SW480 (cell line): ENCODE results near the gene RNGTT.
"Not testable (repeated sequence)": the region's sequence is repeated elsewhere in the genome, so short reads cannot be mapped to it uniquely, and the experiment has no call there.

Experiments used
- DNase-seq: peaks from one replicate; pipeline ENCODE4 v3.0.0-alpha.2; 2016; ENCODE audit warnings: low spot score

The RNGTT gene

DNA sequence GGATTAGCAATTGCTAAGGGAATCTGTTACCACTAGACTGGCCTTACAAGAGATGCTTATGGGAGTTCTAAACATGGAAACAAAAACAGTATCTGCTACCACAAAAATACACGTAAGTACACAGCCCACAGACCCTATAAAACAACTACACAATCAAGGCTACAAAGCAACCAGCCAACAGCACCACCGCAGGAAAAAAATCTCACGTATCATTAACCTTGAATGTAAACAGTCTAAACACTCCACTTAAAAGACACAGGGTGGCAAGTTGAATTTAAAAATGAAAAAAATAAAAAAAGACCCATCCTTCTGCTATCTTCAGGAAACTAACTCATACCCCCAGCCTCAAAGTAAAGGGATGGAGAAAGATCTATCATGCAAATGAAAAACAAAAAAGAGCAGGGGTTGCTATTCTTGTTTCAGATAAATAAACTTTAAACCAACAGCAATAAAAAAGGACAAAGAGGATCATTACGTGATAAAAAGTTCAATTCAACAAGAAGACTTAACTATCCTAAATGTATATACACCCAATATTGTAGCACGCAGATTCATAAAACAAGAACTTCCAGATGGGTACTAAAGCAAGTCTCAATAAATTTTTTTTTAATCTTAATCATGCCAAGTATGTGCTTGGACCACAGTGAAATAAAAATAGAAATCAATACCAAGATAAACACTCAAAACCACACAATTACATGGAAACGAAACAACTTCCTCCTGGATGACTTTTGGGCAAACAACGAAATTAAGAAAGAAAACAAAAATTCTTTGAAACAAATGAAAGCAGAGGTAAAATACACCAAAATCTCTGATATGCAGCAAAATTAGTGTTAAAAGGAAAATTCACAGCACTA, 52.3 kb downstream of the RNGTT start:
- DNase-seq, result no peak

DNA sequence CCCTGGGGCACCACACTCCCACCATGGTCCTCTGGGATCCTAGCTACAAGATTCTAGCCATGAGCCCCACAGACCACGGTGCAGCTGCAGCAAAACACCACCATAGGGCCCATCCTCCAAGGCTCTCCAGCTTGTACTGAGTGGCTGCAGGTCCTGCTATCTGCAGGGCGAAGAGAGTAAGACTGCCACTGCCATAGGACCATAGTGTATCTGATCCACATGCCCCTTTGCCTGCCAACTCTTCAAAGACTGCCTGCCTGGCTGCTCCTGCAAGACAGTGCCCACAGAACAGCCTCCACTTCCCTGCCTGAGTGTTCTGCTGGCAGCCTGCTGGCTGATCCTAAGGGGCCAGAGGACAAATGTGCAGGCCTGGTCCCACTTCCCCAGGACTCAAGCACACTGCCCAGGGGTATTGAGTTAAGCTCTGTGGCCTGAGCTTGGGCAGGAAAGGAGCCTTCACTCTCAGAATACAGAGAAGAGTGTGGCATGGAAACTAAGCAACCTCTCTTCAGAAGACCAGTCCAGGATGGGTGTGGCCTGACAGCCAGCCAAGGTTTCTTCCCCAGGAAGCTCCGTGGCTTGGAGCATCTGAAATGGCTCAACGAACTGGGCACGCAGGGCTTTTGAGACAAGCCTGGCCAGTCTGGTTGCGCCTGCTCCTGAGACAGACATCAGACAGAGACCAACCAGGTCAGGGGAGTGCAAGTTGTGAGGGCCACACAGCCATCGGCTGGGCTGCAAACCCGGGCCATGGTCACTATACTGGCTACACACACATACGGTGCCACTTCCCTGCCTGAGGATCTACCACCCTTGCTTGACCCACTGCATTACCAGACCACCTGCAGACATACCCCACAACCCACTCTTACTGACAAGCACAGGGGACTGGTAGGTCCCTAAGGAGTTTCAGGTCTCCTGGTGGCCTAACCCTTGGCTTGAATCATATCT, 54.5 kb downstream of the RNGTT start:
- DNase-seq, result no peak

DNA sequence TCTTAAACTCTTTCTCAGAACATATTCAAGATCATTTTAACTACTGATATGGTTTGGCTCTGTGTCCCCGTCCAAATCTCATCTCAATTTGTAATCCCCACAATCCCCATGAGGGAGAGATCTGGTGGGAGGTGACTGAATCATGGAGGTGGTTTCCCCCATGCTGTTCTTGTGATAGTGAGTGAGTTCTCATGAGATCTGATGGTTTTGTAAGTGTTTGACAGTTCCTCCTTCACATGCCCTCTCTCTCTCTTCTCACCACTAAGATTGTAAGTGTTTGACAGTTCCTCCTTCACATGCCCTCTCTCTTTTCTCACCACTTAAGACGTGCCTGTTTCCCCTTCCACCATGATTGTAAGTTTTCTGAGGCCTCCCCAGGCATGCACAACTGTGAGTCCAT, 56.3 kb downstream of the RNGTT start:
- DNase-seq, result not testable (repeated sequence)

DNA sequence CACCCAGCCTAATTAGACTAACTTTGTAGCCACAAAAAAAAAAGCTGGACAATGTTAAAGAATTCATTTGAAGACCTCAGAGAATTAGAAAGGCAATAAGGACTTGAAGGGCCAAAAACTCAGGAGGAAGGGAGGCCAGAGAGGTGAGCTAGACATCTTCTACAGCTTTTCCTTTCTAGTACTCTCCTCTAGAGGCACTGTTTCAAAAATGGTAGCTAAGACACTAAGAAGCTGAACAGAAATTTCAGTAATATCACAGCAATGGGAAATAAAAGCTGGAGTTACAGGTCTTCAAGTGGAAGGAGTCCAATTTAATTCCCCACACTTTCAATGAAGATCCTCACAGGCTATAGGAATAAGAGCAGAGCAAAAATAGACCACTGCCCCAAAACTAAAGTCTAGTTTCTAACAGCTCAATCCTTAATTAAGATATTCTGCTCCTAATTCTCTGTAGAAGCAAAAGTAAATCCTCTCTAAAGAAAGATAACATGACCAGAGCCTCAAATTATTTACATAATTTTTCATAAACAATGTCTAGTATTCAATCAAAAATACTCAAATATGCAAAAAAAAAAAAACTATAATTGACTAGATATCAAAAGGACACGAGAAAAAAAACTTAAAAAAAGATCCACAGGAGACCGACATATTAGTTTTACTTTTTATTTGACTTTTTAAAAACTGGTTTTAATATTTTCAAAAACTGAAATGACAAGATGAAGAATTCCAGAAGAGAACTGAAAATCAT, 63.7 kb downstream of the RNGTT start:
- no peak for DNase-seq

DNA sequence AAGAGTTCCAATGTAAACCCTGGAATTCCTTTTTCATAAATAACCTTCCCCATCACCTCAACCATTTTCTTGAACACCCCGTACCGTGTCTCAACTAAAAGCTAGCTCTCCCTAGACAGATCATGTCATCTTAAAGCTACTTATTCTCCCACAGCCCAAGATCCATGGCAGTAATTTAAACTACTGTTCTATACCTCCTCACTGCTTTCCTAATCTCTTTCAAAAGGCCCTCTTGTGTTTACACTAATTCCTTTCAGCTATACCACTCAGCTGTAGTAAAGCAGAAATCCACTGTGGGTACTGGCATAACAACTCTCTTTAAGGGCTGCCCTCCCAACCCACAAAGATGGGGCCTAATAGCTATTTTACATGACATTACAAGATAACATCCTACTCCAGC, 67.5 kb downstream of the RNGTT start:
- DNase-seq, result no peak

DNA sequence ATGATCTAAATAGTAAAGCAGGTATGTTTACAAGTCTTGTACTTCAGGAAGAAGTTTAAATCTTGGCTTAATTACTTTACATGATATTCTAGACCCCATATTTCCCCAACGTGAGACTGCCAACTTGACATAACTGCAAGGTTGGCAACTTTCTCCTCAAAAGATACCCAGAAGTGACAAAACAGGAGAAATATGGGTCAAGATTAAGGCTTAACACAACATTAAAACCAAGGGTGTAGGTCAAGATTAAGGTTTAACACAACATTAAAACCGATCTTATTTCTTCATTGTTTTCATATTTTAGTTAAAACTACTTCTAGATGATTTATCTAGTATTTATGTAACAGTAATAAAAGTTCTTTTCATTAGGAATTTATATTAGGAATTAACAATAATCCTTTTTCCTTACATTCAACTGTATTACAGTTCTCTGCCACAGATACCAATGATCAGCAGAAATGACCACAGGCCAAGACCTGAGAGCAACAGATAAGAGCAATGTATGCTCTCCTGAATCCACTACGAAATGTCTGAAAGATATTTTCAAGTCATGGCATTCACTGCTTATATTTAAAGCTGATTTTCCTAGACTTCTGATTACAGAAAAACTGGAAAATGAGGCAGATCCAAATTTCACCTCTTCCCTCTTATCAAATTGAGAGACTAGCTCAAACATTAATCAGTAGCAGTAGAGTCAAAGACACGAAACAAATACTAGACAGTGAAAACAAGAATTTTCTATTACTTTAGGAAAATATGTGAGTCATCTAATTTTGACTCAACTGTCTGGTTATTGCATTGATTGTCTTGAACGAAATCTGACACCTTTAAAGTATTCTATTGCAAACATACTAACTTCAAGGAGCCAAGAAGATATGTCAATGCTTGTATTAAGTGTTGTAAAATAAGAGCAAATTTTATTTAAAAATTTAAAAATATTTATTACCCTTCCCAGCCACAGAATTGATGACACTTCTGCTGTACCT, 72.3 kb downstream of the RNGTT start:
- DNase-seq, result no peak

DNA sequence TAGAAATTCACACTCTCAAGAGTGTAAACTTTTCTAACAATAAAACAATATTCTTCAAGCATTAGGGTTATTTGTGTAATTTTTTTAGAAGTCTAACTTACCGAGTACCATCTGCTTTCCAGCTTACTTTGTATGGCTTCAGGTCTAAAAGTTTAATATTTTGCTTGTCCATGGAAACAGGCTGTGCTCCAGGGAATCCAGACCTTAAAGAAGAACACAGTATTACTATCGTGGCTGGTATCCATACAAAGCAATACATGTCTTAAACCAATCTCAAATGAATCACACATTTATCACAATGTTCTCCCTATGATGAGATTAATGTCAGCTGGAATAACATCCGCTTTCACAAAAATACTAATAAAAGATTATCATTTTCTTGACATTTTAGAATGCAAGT, 73.0 kb downstream of the RNGTT start:
- no peak for DNase-seq

DNA sequence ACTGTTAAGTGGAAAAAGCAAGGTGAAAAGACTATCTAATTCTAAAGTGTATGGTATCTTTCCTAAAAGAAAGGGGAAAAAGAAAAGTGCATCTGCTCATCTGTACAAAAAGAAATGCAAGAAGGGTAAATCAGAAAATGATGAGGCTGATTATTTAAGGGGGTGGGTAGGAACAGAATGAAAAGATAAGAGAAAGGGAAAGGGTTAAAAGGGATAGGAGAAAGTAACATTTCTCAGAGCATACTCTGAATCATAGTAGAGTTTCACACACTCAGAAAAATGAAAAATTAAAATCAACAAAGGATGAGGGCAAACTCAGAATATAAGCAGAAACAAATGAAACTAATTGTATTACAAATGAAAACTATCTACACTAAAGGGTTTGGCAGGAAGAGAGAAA, 79.1 kb downstream of the RNGTT start:
- DNase-seq, result no peak

DNA sequence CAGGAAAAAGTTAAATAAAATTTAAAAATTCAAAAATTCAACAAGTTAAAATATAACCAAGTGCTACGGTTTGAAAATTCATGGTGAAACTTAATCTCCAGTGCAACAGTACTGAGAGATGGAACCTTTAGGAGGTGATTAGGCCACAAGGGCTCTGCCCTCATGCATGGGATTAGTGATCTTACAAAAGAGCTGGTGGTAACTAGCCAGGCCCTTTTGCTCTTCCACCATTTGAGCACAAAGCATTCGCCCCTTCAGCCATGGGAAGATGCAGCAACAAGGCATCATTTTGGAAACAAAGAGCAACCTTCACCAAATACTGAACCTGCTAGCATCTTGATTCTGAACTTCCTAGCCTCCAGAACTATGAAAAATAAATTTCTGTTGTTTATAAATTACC, 80.9 kb downstream of the RNGTT start:
- no peak for DNase-seq

DNA sequence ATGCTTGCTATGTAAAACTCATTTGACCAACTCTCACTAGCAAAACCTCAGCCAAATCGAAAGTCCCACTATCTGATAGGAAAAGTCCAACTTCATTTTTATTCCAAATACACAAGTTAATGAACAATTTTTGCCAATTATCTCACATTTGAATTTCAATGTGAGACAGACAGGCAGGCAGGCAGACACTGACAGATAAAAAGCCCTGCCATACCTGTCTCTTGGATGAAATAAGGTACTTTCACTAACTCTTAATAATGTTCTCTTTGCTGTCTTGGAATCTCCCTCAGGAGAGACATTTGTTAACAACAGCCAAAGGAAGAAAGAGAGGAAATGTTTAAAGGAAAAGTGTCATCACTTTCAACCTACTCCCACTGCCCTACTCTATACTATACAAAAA, 82.0 kb downstream of the RNGTT start:
- DNase-seq, result no peak

DNA sequence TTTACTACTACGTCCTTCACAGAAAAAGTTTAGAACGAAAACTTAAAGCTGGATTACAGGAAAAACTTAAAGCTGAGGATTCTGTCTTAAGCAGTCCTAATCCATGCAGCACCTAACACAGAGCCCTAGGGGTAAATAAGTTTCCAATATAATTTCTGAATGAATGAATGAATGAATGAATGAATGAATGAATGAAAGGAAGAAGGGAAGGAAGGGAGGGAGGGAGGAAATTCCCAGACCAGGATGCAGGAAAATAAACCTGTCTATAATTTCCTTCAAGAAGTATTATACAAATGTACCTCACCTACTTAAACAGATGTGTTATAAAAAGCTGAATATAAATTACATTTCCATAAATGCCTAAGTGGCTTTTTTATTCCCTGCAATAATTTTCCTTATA, 83.4 kb downstream of the RNGTT start:
- DNase-seq, result no peak

DNA sequence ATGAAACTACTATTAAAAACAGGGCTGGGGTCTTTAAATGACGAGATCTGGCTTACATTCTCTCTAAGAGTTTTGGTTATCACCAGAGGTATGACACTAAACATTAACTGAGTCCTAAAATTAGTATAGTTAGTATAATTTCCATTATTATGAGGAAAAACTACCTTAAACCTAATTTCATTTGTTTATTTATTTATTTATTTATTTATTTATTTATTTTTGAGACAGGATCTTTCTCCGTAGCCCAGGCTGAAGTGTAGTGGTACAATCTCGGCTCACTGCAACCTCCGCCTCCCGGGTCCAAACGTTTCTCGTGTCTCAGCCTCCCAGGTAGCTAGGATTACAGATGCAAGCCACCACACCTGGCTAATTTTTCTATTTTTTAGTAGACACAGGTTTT, 85.5 kb downstream of the RNGTT start:
- DNase-seq, result no peak

DNA sequence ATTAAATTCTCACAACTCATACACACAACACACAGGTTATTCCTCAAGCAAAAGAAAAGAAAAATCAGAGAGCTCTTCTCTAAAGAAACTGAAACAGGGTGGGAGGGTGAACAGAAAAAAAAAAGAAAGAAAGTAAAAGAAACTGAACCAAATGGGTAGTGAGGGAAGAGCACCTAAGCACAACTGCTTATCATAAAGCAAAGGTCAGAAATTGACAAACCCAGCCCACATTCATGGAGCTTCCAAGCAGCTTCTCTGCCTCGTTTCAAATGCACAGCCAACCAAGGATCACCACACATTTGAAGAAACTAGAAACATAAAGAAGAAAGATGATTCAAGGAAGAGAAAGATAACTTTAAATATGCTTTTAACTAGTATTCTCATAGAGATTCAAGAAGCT, 90.5 kb downstream of the RNGTT start:
- DNase-seq, result no peak

DNA sequence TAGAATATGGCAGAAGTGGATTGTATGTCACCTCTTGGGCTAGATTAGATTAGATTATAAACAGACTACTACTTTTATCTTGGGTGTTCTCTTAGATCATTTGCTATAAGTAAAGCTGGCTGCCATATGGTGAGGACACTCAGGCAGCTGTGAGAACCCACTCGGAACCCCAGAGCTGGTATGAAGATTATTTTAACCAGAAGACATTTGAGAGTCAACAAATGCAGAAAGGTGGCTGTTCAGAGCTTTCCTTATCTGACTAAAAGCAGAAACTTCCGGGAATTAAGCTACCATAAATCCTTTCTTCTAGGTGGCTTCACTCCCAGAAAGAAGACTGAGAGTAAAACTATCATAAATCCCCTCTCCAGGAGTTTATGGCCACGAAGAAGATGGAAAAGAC, 91.9 kb downstream of the RNGTT start:
- no peak for DNase-seq

DNA sequence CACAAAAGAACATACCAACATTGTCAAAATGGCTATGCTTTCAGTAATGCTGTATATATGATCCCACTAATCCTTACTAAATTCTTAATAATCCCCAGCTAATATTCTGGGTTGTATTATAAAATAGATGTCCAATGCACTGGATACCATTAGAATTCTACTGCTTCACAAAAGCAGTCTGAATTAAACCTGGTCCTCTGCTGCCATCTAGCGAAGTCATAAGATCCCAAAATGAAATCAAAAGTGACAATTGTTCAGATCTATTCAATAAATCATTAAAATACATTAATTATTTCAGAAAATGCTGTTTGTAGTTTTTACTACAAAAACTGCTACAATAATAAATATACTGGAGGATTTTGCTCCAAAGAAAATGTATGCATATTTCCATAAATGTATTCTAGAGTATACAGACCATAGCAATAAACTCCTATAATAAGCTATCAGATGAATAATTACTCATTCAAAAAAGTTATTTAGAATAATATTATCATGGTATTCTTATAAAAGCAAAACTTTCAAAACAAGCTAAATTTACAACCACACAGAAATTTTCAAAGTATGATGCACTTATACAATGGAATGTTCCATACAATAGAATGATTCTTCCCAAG, 92.6 kb downstream of the RNGTT start:
- peak; percentile 24 for DNase-seq

DNA sequence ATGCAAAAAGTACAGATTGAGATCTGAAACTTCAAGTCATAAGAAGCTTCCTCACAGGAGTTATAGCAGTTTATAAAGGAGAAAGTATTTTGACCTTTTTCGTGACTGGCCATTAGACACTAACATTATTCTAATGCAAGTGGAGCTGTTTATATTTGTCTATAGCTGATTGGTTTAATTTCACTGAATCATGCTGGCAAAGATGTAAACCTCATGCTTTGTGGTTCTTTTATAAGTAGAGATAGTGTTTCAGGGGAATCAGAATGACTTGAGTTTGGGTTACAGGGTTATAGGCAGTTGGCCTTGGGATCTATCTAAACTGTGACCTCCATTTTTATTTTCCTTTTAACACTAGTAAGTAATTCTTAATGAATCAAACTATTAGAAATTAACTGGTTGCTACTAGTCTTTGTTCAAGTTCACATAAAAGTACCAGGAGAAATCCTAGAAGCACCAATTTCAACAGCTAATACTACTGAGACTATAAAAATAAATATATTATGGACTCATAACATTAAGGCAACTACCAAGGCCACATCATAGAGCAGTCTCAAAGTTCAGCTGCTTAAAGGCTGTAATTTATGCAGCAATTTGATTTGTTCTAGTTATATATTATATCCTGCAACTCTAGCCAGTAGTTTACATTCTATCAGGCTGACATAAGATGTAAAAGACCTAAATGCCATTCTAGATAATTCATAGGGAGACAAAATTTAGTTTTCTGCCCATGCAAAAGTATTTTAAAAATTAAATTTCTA, 94.0 kb downstream of the RNGTT start:
- DNase-seq, result peak; percentile 1

DNA sequence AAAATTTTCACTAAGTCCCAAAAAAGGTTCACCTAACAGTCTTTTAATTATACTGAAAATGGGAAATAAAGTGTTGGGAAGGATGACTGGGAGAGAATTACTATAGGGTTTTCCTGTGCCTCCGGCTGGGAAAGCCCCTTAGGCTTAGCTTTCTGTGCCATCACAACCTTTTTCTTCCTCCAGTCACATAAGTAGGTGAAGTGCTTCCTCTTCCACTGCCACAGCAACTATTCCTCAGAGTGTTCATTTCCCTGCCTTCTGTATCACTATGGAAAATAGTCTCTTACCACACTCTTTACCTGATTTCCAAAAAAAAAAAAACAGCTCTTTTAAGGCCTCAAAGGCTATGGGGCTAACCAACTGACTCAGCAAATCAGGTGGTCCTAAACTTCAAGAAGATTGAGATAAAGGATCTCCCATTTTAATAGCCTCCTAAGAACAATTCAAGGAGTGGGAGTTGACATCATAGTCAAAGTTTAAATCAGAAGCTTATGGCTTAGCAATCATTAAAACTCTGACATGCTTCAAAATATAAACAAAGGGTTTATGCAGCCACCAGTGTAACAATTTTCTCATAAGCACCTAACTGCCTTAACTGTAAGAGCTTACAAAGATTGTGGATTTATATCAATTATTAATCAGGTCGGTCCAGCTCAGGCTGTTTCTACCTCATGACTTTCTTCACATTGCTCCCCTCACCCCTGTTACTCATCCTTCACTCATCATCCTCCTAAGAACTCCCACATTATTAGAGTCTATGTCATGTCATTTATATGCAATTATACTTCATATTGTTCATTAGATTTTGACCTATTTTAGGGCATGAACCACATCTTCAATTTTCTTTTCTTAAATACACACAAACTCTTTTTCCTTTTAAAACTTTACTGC, 95.3 kb downstream of the RNGTT start:
- no peak for DNase-seq

DNA sequence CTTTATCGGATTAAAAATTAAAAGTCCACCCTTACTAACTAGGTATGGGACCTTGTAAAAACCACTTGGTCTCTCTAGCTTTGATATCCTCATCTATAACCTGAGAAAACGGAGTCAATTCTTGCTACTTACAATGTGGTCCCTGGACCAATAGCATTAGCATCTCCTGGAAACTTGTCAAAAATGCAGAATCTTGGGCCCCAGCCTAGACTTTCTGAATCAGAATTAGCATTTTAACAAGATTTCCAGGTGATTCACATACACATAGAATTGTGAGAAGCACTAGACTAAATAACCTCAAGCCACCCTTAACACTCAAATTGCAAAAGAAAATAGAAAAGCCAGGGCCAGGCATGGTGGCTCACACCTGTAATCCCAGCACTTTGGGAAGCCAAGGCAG, 96.6 kb downstream of the RNGTT start:
- no peak for DNase-seq

DNA sequence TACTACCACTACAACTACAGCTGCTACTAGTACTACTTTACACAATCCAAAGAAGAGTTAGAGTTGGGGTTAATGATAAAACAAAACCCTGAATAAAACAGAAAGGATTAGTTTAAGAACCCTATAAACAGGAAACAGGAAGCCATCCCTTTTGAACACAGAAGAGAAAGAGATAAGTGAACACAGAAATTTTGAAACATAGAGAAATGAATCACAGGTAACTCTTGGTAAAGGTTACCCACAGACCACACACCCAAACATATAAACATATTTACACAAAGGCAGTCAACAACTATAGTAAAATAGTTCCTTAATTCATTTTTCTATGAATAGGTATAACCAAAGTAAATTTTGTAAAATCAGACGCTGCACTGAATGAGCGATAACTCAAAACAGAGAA, 98.1 kb downstream of the RNGTT start:
- DNase-seq, result no peak
